ENCODE measurements around the gene SMARCD3.

Gene SMARCD3

DNA sequence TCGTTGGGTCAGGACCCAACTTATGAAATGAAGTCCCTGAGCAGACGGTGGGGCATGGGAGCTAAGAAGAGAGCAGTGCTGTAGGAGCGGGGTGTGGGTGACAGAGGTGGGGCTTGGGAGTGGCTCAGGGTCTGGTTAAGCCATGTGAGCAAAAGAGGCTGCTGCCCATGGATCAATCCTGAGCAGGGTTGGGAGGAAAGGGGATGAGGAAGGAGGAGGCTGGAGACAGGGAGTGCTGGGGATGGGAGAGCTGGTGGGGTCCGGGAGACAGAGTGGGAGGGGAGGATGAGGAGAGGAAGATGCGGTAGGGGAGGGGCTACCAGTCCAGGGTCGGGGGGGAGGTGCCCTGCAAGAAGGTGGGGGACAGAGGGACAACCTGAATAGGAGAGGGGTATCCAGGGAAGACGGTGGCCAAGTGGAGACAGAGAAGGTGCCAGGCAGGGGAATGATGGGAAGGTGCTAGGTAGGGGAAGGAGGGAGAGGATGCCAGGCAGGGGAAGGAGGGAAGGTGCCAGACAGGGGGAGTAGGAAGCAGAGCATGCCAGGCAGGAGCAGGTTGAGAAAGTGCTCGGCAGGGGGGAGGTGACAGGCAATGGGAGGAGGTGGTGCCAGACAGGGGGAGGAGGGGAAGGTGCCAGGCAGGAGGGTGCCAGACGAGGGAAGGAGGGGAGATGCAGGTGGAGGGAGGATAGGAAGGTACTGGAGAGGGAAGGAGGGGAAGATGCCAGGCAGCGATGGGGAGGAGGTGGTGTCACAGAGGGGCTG, 27.5 kb upstream of the SMARCD3 start:
- Mint-ChIP-seq H3K4me1 (peaks cover 44% of the 10 kb centered on the region), H3K4me3 (peak overlapping the region; percentile 64), H3K9me3 (no peaks in the 10 kb centered on the region), H3K27ac (no peak overlapping the region), H3K27me3 (no peaks in the 10 kb centered on the region), H3K36me3 (no peaks in the 10 kb centered on the region)

DNA sequence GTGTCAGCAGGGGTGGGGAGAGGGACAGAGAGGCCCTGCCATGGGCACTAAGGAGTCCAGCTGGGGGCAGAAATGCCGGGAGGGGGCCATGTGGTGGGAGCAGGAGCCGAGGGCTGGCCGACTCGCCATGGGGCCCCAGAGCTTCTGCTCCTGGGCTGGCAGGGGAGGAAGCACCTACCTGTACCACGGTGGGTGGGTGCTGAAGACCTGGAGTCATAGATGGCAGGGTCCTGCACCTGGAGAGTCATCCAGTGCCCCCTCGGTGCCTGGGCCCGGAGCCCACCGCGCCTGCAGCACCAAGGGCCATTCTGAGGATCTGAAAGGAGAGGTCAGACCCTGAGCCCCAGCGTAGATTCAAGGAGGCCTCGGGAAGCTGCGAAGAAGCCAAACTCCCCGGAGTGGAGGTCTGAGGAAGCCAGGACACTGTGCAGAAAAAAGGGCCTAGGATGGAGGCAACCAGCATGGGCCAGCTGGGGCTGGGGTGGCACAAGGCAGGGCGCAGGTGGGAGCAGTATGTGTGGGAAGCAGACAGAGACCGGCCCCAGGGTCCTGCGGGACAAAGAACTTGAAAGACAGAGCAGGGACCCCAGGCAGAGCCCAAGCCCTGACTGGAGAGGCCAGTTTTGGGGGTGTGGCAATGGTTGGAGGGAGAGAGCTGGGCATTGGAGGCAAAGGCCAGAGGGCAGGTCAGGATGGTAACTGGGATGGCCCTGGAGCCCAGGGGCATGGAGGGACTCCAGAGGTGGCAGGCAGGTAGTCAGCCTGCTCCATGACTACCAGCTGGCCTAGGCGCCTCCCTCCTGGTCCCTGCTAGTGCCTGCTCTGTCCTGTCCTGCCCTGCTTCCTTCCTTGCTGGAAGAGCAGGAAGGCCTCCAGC, 26.7 kb upstream of the SMARCD3 start:
- H3K27me3 Mint-ChIP-seq, result no peaks in the 10 kb centered on the region
- H3K4me1 Mint-ChIP-seq, result peaks cover 44% of the 10 kb centered on the region
- H3K4me3 Mint-ChIP-seq, result peak overlapping the region; percentile 64
- no peaks in the 10 kb centered on the region for H3K36me3 Mint-ChIP-seq
- H3K27ac Mint-ChIP-seq, result peak overlapping the region; percentile 71
- H3K9me3 Mint-ChIP-seq, result no peaks in the 10 kb centered on the region

DNA sequence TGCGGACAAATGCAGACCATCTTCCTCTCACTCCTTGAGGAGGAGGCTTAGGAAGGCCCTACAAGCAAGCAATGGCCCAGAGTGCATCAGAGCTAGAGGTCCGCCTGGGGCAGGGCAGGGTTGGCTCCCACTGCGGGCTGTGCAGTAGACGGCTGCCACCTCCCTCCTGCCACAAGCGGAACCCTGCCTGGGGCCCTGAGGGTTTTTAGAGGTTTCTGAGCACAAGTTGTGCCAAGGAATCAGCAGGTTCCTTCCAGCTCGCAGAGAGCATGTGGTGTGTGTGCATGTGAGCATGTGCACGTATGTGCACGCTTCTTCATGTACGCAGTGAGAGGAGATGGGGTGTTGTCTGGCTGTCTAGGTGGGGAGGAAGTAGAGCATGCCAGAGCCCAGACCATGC, 25.9 kb upstream of the SMARCD3 start:
- no peaks in the 10 kb centered on the region for H3K36me3 Mint-ChIP-seq
- H3K4me3 Mint-ChIP-seq, result no peak overlapping the region
- H3K27ac Mint-ChIP-seq, result no peak overlapping the region
- no peaks in the 10 kb centered on the region for H3K9me3 Mint-ChIP-seq
- no peaks in the 10 kb centered on the region for H3K27me3 Mint-ChIP-seq
- peaks cover 44% of the 10 kb centered on the region for H3K4me1 Mint-ChIP-seq

DNA sequence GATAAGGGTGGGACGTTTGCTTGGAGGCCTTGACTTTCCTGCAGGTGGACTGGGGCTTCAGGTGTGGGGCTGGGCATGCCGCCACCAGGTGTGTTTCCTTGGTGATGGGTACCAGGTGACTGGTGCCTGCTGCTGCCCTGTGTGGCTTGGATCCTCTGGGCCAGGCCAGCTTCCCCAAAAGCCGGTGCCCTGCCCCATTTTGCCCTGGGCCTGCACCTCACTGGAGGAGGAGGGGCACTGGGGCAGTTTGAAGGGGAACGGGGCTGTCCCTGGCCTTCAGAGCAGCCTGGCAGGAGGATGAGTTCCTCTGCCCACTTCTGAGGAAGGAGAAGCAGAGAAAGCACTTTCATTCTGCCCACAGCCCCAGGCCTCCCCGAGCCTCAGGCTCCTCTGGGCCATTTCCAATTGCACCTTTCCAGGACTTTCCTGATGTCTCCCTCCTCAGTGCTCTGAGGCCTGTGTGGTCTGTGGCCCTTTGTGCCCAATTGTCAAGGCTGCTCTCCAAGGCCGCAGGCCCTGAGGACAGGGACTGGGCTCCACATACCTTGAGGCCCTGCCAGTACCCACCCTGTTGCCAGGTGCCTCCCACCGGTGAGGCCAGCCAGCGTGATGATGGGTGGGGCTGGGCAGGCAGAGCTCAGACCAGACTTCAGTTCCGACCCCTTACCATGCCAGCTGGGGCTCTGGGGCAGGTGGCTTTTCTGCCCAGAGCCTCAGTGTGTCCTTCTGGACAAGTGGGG, 25.3 kb upstream of the SMARCD3 start:
- H3K27ac Mint-ChIP-seq, result no peak overlapping the region
- no peaks in the 10 kb centered on the region for H3K36me3 Mint-ChIP-seq
- H3K4me1 Mint-ChIP-seq, result peaks cover 44% of the 10 kb centered on the region
- no peaks in the 10 kb centered on the region for H3K27me3 Mint-ChIP-seq
- H3K4me3 Mint-ChIP-seq, result no peak overlapping the region
- H3K9me3 Mint-ChIP-seq, result no peaks in the 10 kb centered on the region

DNA sequence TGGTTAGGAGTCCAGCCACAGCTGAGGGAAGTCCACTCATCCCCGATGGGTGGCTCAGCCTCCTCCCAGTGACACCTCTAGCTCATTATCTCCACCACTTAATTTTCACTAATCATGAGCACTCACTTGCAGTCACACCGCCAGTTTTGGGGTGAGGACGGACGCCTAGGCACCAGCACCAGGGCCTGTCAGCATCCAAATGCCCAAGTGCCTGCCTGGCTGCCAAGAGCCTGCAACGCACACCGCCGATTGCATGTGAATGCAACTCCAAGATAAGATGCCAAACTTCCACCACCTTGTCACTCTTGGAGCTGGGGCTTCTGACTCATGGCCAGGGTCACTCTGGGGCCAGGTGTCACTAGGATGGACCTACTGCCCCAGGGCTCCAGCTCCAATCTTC, 24.4 kb upstream of the SMARCD3 start:
- H3K27me3 Mint-ChIP-seq, result no peaks in the 10 kb centered on the region
- no peaks in the 10 kb centered on the region for H3K36me3 Mint-ChIP-seq
- no peak overlapping the region for H3K27ac Mint-ChIP-seq

DNA sequence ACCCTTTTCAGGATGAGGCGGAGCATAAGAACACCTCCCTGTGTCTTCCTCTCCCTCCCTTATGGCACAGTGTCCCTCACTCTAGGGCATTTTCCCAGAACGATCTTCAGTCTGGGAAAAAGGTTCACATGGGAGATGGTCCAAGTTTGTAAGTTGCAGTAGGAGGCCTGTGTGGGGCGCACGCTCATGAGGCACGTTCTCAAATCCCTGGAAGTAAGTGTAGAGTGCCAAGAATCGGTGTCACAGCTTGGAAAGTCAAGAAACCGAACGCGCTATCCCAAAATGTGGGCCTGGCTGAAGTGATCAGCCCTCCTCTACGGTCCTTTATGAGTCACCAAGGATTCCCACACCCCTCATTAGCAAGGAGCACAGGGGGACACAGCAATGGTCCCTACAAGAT, 23.9 kb upstream of the SMARCD3 start:
- Mint-ChIP-seq H3K9me3 (no peaks in the 10 kb centered on the region), H3K36me3 (no peaks in the 10 kb centered on the region), H3K4me1 (peaks cover 43% of the 10 kb centered on the region), H3K27ac (no peak overlapping the region), H3K4me3 (no peak overlapping the region), H3K27me3 (no peaks in the 10 kb centered on the region)

More for the DNA sequence above, 24.4 kb upstream of the SMARCD3 start:
- peaks cover 44% of the 10 kb centered on the region for H3K4me1 Mint-ChIP-seq
- no peaks in the 10 kb centered on the region for H3K9me3 Mint-ChIP-seq
- H3K4me3 Mint-ChIP-seq, result no peak overlapping the region

DNA sequence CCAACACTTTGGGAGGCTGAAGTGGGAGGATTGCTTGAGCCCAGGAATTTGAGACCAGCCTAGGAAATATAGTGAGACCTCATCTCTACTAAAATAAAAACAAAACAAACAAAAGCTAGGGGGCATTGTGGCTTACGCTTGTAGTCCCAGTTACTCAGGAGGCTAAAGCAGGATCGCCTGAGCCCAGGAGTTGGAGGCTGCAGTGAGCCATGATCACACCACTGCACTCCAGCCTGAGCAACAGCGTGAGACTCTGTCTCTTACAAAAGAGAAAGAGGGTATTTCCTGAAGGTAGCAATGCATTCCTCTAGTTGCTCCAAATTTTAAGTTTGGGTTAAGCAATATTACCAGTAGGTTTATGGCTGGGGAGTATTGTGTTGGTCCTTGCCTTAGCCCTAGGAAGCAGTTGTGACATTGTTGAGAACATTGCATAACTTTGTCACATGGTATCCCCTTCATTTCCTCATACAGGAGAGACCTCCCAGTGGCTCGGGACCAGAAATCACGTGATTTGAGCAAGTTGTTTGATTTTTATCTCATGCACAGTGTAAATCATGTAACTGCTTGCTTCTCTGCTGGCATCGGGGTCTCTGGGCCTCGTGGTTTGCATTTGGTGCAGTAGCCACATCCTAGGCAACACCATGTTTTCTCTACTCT, 23.3 kb upstream of the SMARCD3 start:
- Mint-ChIP-seq H3K4me3 (no peak overlapping the region), H3K9me3 (no peaks in the 10 kb centered on the region), H3K4me1 (peaks cover 39% of the 10 kb centered on the region), H3K27ac (no peak overlapping the region), H3K36me3 (no peaks in the 10 kb centered on the region), H3K27me3 (no peaks in the 10 kb centered on the region)

DNA sequence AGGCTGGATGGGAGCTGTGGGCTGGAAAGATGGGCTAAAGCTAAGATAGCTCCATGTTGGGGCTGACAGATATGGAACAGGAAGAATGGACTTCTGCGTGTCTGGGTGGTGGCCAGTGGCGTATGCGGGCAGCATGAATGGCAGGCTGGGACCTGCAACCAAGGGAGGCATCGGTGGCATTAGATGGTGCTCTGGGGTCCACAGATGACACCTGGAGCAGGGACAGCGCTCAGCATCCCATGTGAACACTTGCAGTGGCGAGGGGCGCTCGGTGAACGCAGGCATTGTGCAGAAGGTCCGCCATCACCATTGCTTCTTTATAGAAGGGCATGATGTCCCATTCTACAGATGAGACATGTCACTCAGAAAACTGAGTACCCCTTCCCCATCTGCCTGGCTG, 21.0 kb upstream of the SMARCD3 start:
- Mint-ChIP-seq H3K9me3 (no peaks in the 10 kb centered on the region), H3K27me3 (no peaks in the 10 kb centered on the region), H3K36me3 (no peaks in the 10 kb centered on the region), H3K27ac (no peak overlapping the region), H3K4me1 (peaks cover 23% of the 10 kb centered on the region), H3K4me3 (no peak overlapping the region)

DNA sequence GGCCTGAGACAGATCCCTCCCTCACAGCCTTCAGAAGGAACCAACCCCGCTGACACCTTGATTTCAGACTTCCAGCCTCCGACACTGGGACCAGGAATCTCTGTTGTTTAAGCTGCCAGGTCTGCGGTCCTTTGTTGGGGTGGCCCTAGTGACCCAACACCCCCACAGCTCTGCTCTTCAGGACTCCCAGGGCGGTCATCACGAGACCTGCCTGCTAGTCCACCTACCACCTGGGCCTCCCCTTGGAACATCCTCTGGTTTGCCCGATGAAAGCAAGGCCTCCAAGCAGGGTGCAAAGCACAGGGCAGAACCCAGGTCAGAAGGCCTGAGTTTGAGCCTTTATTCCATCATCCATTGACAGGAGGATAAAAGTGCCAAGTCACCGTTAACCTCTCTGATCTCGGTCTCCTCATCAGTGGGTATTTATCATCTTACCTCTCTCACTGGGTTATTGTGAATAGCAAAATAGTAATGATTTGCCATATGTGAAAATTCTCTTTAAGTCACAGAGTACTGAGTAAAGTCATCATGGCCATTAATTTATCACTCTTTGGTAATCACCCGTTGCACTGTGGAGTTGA, 16.9 kb upstream of the SMARCD3 start:
- H3K4me1 Mint-ChIP-seq, result no peaks in the 10 kb centered on the region
- no peaks in the 10 kb centered on the region for H3K27me3 Mint-ChIP-seq
- H3K36me3 Mint-ChIP-seq, result no peaks in the 10 kb centered on the region
- no peak overlapping the region for H3K4me3 Mint-ChIP-seq
- H3K27ac Mint-ChIP-seq, result no peak overlapping the region
- H3K9me3 Mint-ChIP-seq, result no peaks in the 10 kb centered on the region

DNA sequence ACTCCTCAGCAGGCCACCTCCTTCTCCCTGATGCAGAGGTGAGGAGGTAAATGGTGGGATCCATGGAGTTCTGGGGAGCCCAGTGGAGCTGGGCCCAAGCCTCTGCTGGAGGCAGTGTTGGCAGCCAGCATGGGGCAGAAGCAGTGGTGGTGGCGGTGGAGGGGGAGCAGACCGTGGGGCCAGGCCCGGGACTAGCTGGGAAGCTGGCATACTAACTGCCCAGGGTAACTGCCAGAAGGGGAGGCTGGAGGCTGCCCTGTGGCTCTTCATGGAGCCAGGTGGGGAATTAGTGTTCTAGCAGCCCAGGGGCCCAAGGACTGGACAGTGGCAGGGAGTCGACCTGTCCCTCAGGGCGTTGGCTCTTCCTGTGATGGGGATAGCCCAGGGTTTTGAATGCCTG, 16.1 kb upstream of the SMARCD3 start:
- no peak overlapping the region for H3K27ac Mint-ChIP-seq
- no peaks in the 10 kb centered on the region for H3K27me3 Mint-ChIP-seq
- no peaks in the 10 kb centered on the region for H3K9me3 Mint-ChIP-seq
- H3K4me1 Mint-ChIP-seq, result no peaks in the 10 kb centered on the region
- H3K4me3 Mint-ChIP-seq, result no peak overlapping the region
- H3K36me3 Mint-ChIP-seq, result no peaks in the 10 kb centered on the region

DNA sequence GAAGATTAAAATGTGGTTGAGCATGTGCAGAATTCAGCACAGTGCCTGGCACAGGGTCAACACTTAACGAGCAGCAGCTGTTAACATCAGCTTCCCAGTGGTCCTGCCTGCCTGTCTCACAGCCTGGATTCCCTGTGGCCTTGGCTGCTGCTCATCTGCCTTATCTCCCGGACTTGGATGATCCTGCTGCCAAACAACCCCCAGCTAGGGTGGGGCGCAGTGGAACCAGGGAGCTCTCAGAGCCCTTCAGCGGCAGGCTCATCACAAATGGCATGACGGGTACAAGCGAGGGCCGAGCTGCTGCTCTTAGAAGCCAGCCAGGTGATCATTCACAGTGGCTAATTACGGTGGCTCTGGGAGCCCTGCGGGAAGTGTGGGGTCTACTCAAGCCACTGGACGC, 13.0 kb upstream of the SMARCD3 start:
- Mint-ChIP-seq H3K4me1 (no peaks in the 10 kb centered on the region), H3K27me3 (peaks cover 3% of the 10 kb centered on the region), H3K4me3 (no peak overlapping the region), H3K27ac (no peak overlapping the region), H3K36me3 (no peaks in the 10 kb centered on the region), H3K9me3 (no peaks in the 10 kb centered on the region)

DNA sequence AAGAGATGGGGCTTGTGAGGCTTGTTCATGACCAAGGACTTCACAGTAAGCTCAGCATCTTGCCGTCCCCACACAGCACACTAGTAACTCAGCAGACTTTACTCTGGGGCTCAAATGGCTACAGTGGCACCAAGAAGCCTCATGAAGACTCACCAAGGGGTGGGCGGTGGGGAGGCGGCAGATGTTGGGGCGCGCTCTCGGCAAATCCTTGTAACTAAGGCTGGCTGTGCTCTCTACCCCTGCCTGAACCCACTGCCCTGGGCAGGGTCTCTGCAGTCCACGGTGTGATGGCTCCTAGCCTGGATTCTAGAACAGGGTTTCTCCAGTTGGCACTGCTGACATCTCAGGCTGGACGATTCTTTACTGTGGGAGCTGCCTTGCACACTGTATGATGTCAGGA, 12.4 kb upstream of the SMARCD3 start:
- Mint-ChIP-seq H3K27me3 (peaks cover 3% of the 10 kb centered on the region), H3K4me1 (no peaks in the 10 kb centered on the region), H3K9me3 (no peaks in the 10 kb centered on the region), H3K27ac (no peak overlapping the region), H3K4me3 (no peak overlapping the region), H3K36me3 (no peaks in the 10 kb centered on the region)

DNA sequence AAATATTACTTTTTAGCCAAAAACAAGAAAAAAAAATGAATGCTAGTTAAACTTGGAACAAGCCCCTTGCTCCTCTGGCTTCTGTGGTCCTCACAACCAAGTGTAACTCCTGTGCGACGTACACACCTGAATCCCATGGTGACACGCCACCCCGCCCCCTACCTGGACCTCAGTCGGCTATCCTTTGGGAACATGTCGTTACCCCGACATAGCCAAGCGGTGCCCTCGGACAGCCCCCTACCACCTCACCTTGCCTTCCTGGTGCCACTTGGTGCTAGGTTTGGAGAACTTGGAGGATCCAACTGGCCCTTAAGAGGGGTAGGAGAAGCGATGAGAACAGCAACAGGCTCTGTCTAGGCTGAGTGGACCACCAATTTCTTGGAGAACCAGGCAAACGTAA, 12.0 kb upstream of the SMARCD3 start:
- no peaks in the 10 kb centered on the region for H3K9me3 Mint-ChIP-seq
- H3K4me1 Mint-ChIP-seq, result no peaks in the 10 kb centered on the region
- H3K36me3 Mint-ChIP-seq, result no peaks in the 10 kb centered on the region
- H3K27ac Mint-ChIP-seq, result no peak overlapping the region
- no peak overlapping the region for H3K4me3 Mint-ChIP-seq
- H3K27me3 Mint-ChIP-seq, result peaks cover 5% of the 10 kb centered on the region

DNA sequence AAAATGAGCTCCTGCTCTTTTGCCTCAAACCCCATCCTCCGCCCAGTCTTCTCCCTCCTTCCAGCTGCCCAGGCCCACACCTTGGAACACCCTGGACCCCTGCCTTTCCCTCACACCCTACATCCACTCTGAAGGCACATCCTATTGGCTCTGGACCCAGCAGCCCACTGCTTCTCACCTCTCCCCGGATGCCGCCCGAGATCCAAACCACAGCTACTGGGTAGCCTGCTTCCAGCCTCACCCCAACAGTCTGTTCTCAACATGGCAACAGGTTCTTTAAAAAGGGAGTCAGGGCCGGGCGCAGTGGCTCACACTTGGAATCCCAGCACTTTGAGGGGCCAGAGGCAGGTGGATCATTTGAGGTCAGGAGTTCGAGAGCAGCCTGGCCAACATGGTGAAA, 9.5 kb upstream of the SMARCD3 start:
- Mint-ChIP-seq H3K27me3 (peaks cover 12% of the 10 kb centered on the region), H3K9me3 (no peaks in the 10 kb centered on the region), H3K4me3 (no peak overlapping the region), H3K36me3 (no peaks in the 10 kb centered on the region), H3K4me1 (no peaks in the 10 kb centered on the region), H3K27ac (no peak overlapping the region)

DNA sequence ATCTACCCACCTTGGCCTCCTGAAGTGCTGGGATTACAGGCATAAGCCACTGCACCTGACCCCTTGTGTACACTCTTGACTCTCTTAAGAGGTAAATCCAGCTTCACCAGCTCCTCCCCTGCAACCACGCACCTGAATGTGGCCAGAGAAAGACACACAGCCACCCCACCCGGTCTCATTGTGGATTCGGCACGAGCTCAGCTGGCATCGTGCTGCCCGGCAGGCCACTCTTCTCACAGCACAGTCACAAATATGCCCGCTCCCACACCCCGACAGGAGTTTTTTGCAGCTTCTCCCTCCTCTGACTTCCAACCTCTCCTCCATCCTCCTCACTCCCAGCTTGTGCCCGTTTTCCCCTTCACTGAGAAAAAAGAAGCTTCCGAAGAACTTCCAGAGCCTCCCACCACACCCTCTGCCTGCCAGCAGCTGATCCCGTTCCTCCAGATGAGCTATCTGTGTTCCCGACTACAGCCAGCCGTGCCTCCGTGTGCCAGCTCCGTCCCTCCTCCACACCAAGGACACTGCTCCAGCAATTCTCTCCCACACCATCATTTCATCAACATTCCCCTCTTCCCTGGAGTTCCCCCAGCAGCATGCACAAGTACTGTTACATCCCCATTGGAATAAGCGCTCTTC, 8.0 kb upstream of the SMARCD3 start:
- Mint-ChIP-seq H3K4me1 (peaks cover 4% of the 10 kb centered on the region), H3K27me3 (peaks cover 19% of the 10 kb centered on the region), H3K9me3 (no peaks in the 10 kb centered on the region), H3K36me3 (no peaks in the 10 kb centered on the region), H3K4me3 (no peak overlapping the region), H3K27ac (peak overlapping the region; percentile 14)
